HEK293 (cell line): ENCODE results near the gene MLLT3.
"Not testable (repeated sequence)": the region's sequence is repeated elsewhere in the genome, so short reads cannot be mapped to it uniquely, and the experiment has no call there.

Experiments used
- CTCF ChIA-PET: fragments of 350-600 bp; formaldehyde crosslinking; extraction: SDS; loops from one replicate; lab custom pipeline; 2021; ENCODE audit warnings: antibody characterized with exemption; lab: Yijun Ruan, JAX
- POLR2A ChIA-PET: fragments of 300-600 bp; formaldehyde crosslinking; extraction: SDS; loops from one replicate; lab custom pipeline; 2020; ENCODE audit warnings: antibody characterized with exemption, inconsistent platforms; lab: Yijun Ruan, JAX
- H3K27ac ChIP-seq: fragments of 200-500 bp; sonication (Bioruptor generic); 2 replicates; pipeline ENCODE4 v1.5.1; 2014; ENCODE audit warnings: low read depth, low read length, control low read depth, inconsistent platforms; ENCODE audit errors: extremely low read depth
- H3K36me3 ChIP-seq, 2 experiments: fragments of 200-500 bp in 1 of 2; sonication (Bioruptor generic) in 1 of 2; 1 replicate in 1 of 2; 2 replicates in 1 of 2; pipeline ENCODE4 v1.5.1; 2014 to 2017; ENCODE audit warnings: inconsistent platforms in 2 of 2, low read length in 2 of 2; ENCODE audit not compliant: control insufficient read depth in 2 of 2, insufficient read depth in 1 of 2
- H3K4me1 ChIP-seq: fragments of 200-500 bp; sonication (Bioruptor generic); 2 replicates; pipeline ENCODE4 v1.5.1; 2014; ENCODE audit warnings: mild to moderate bottlenecking, low read length, inconsistent platforms; ENCODE audit not compliant: control insufficient read depth, insufficient read depth
- H3K4me3 ChIP-seq: 2 replicates; pipeline ENCODE4 v1.5.1; 2011; ENCODE audit warnings: low read depth, mild to moderate bottlenecking, control low read depth, low read length, moderate library complexity
- H3K9me3 ChIP-seq: fragments of 200-500 bp; sonication (Bioruptor generic); 2 replicates; pipeline ENCODE4 v1.5.1; 2014; ENCODE audit warnings: low read depth, low read length, inconsistent platforms; ENCODE audit not compliant: control insufficient read depth, insufficient read depth
- GFI1B ChIP-seq: fragments of 450-650 bp; formaldehyde crosslinking; IDR thresholded peaks from 2 replicates; pipeline ENCODE4 v1.5.1; 2016; ENCODE audit warnings: missing biosample characterization, missing genetic modification characterization
- KLF10 ChIP-seq: fragments of 450-650 bp; IDR thresholded peaks from 2 replicates; pipeline ENCODE4 v1.5.1; 2018; ENCODE audit warnings: missing biosample characterization, mild to moderate bottlenecking, missing genetic modification characterization
- PRDM10 ChIP-seq: fragments of 450-650 bp; formaldehyde crosslinking; IDR thresholded peaks from 2 replicates; pipeline ENCODE4 v1.5.1; 2016; ENCODE audit warnings: missing biosample characterization, missing genetic modification characterization
- REPIN1 ChIP-seq: fragments of 450-650 bp; formaldehyde crosslinking; IDR thresholded peaks from 2 replicates; pipeline ENCODE4 v1.5.1; 2017; ENCODE audit warnings: missing biosample characterization, missing genetic modification characterization, low read depth
- SCRT1 ChIP-seq: fragments of 450-650 bp; formaldehyde crosslinking; IDR thresholded peaks from 2 replicates; pipeline ENCODE4 v1.5.1; 2016; ENCODE audit warnings: missing biosample characterization, missing genetic modification characterization, borderline replicate concordance
- SP2 ChIP-seq: fragments of 450-650 bp; formaldehyde crosslinking; IDR thresholded peaks from 2 replicates; pipeline ENCODE4 v1.5.1; 2016; ENCODE audit warnings: missing biosample characterization, missing genetic modification characterization
- TRIM28 ChIP-seq: IDR thresholded peaks from 2 replicates; pipeline ENCODE4 v1.6.1; 2011; ENCODE audit warnings: low read length, control low read depth, borderline replicate concordance
- YY2 ChIP-seq: fragments of 450-650 bp; formaldehyde crosslinking; IDR thresholded peaks from 2 replicates; pipeline ENCODE4 v1.5.1; 2016; ENCODE audit warnings: missing biosample characterization, missing genetic modification characterization
- ZBTB21 ChIP-seq: fragments of 450-650 bp; formaldehyde crosslinking; IDR thresholded peaks from 2 replicates; pipeline ENCODE4 v1.5.1; 2017; ENCODE audit warnings: missing biosample characterization, missing genetic modification characterization
- ZFP37 ChIP-seq: fragments of 450-650 bp; formaldehyde crosslinking; IDR thresholded peaks from 2 replicates; pipeline ENCODE4 v1.5.1; 2016; ENCODE audit warnings: missing biosample characterization, missing genetic modification characterization
- ZNF133 ChIP-seq: fragments of 450-650 bp; formaldehyde crosslinking; IDR thresholded peaks from 2 replicates; pipeline ENCODE4 v1.5.1; 2016; ENCODE audit warnings: missing biosample characterization, missing genetic modification characterization
- ZNF148 ChIP-seq: fragments of 450-650 bp; formaldehyde crosslinking; IDR thresholded peaks from 2 replicates; pipeline ENCODE4 v1.5.0; 2017; ENCODE audit warnings: missing biosample characterization, missing genetic modification characterization, borderline replicate concordance
- ZNF175 ChIP-seq: fragments of 450-650 bp; formaldehyde crosslinking; IDR thresholded peaks from 2 replicates; pipeline ENCODE4 v1.5.1; 2016; ENCODE audit warnings: missing biosample characterization, missing genetic modification characterization
- ZNF184 ChIP-seq: fragments of 450-650 bp; IDR thresholded peaks from 2 replicates; pipeline ENCODE4 v1.5.1; 2018; ENCODE audit warnings: missing biosample characterization, mild to moderate bottlenecking, missing genetic modification characterization
- ZNF23 ChIP-seq: fragments of 450-650 bp; formaldehyde crosslinking; IDR thresholded peaks from 2 replicates; pipeline ENCODE4 v1.5.1; 2016; ENCODE audit warnings: missing biosample characterization, missing genetic modification characterization, borderline replicate concordance
- ZNF449 ChIP-seq: fragments of 450-650 bp; formaldehyde crosslinking; IDR thresholded peaks from 2 replicates; pipeline ENCODE4 v1.5.1; 2017; ENCODE audit warnings: missing biosample characterization, mild to moderate bottlenecking, missing genetic modification characterization, moderate library complexity
- ZNF488 ChIP-seq: fragments of 450-650 bp; formaldehyde crosslinking; IDR thresholded peaks from 2 replicates; pipeline ENCODE4 v1.5.1; 2016; ENCODE audit warnings: missing biosample characterization, missing genetic modification characterization
- ZNF501 ChIP-seq: fragments of 450-650 bp; formaldehyde crosslinking; IDR thresholded peaks from 2 replicates; pipeline ENCODE4 v1.5.1; 2016; ENCODE audit warnings: missing biosample characterization, missing genetic modification characterization
- ZNF544 ChIP-seq: fragments of 450-650 bp; formaldehyde crosslinking; IDR thresholded peaks from 2 replicates; pipeline ENCODE4 v1.5.0; 2017; ENCODE audit warnings: missing biosample characterization, missing genetic modification characterization
- ZNF561 ChIP-seq: fragments of 450-650 bp; IDR thresholded peaks from 2 replicates; pipeline ENCODE4 v1.5.1; 2018; ENCODE audit warnings: missing biosample characterization, missing genetic modification characterization, borderline replicate concordance
- ZNF600 ChIP-seq: fragments of 450-650 bp; formaldehyde crosslinking; IDR thresholded peaks from 2 replicates; pipeline ENCODE4 v1.5.1; 2016; ENCODE audit warnings: missing biosample characterization, missing genetic modification characterization
- ZNF623 ChIP-seq: fragments of 450-650 bp; formaldehyde crosslinking; IDR thresholded peaks from 2 replicates; pipeline ENCODE4 v1.5.1; 2016; ENCODE audit warnings: missing biosample characterization, missing genetic modification characterization
- ZNF626 ChIP-seq: fragments of 450-650 bp; sonication (Bioruptor Pico); formaldehyde crosslinking; IDR thresholded peaks from 2 replicates; pipeline ENCODE4 v1.5.1; 2018; ENCODE audit warnings: missing biosample characterization, missing genetic modification characterization, inconsistent platforms
- ZNF701 ChIP-seq: fragments of 450-650 bp; formaldehyde crosslinking; IDR thresholded peaks from 2 replicates; pipeline ENCODE4 v1.5.1; 2016; ENCODE audit warnings: missing biosample characterization, missing genetic modification characterization
- ZXDB ChIP-seq: fragments of 450-650 bp; formaldehyde crosslinking; IDR thresholded peaks from 2 replicates; pipeline ENCODE4 v1.5.1; 2016; ENCODE audit warnings: missing biosample characterization, missing genetic modification characterization

Gene MLLT3

DNA sequence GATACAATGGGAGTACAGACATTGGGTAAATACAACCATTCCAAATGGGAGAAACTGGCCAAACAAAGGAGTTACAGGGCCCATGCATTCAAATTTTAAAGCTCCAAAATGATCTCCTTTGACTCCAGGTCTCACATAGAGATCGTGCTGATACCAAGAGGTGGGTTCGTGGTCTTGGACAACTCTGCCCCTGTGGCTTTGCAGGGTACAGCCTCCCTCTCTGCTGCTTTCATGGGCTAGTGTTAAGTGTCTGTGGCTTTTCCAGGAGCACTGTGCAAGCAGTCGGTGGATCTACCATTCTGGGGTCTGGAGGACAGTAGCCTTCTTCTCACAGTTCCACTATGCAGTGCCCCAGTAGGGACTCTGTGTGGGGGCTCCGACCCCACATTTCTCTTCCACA lies 39.2 kb downstream of the MLLT3 start:
- H3K4me1 ChIP-seq, CTCF ChIA-PET, H3K4me3 ChIP-seq, POLR2A ChIA-PET, H3K36me3 ChIP-seq, H3K9me3 ChIP-seq, H3K27ac ChIP-seq: not testable (repeated sequence)

DNA sequence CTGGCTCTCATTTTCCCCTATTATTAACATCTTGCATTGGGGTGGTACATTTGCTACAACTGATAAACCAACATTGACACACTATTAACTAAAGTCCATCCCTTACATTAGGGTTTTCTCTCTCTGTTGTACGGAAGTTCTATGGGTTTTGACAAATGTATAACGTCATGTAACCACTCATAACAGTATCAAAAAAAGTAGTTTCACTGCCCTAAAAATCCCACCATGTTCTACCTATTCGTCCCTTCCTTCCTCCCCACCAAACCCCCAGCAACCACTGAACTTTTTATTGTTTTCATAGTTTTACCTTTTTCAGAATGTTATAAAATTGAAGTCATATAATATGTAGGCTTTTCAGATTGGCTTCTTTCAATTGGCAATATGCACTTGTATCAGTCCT lies 40.1 kb downstream of the MLLT3 start:
- ChIA-PET CTCF (no interaction called here), POLR2A (interaction anchor here (0.5 kb wide), 1 partner anchor 40 kb away, joined by 4 read pairs; the partner anchor contains the start of gene MLLT3)
- Histone ChIP-seq H3K27ac (no peak overlapping the region), H3K4me1 (0 out of 2 replicates have a peak, but pooled peaks cover 6% of the 10 kb centered on the region), H3K4me3 (no peak overlapping the region)
- no peak for TF ChIP-seq ZNF561 (tag by site-specific recombination)
- TF ChIP-seq KLF10, result no peak
- TF ChIP-seq GFI1B (tag by site-specific recombination), result no peak
- TF ChIP-seq ZFP37 (tag by site-specific recombination), result no peak
- no peak for TF ChIP-seq ZNF133
- no peak for TF ChIP-seq ZNF501 (tag by site-specific recombination)
- TF ChIP-seq YY2 (tag by site-specific recombination), result no peak
- TF ChIP-seq ZBTB21 (tag by site-specific recombination), result no peak
- no peak for TF ChIP-seq ZNF23 (tag by site-specific recombination)
- TF ChIP-seq ZNF701 (tag by site-specific recombination), result no peak
- no peak for TF ChIP-seq SP2
- TF ChIP-seq, all 188 proteins: peak for 0
- Histone ChIP-seq H3K9me3 (no peaks in the 10 kb centered on the region), H3K36me3 (no peaks in the 10 kb centered on the region)

GRCh38 chr9:20580673-20581072 lies 41.6 kb downstream of the MLLT3 start:
- Histone ChIP-seq H3K27ac (no peak overlapping the region), H3K4me3 (no peak overlapping the region), H3K4me1 (0 out of 2 replicates have a peak, but pooled peaks cover 6% of the 10 kb centered on the region), H3K9me3 (no peaks in the 10 kb centered on the region), H3K36me3 (no peaks in the 10 kb centered on the region)
- ChIA-PET POLR2A (no interaction called here), CTCF (no interaction called here)
- TF ChIP-seq ZBTB21 (tag by site-specific recombination) (no peak), ZNF623 (no peak), ZNF544 (tag by site-specific recombination) (no peak), ZNF488 (tag by site-specific recombination) (no peak), ZNF449 (tag by site-specific recombination) (no peak), ZNF184 (tag by site-specific recombination) (no peak), TRIM28 (no peak), SCRT1 (tag by site-specific recombination) (no peak), ZNF175 (tag by site-specific recombination) (no peak), ZXDB (tag by site-specific recombination) (no peak), REPIN1 (tag by site-specific recombination) (no peak), ZNF626 (tag by site-specific recombination) (no peak), ZNF148 (tag by site-specific recombination) (no peak), PRDM10 (tag by site-specific recombination) (no peak), ZNF600 (no peak)
